Adrenal gland (tissue), 12 donors: ENCODE results near the gene KCNJ18. TPM values are rescaled to one million over a fixed set of nuclear protein-coding genes. Genes with fewer than 3 reads are reported as not detected.
"Not testable (repeated sequence)": the region's sequence is repeated elsewhere in the genome, so short reads cannot be mapped to it uniquely, and the experiment has no call there.

ENCODE experiments used
- DNase-seq, 7 donors: peaks; one replicate each; pipeline ENCODE4 v3.0.0-alpha.2; 2019 to 2020
- H3K27ac ChIP-seq, 5 donors: fragments of 200-600 bp; sonication (generic) in 4 of 5; 1 replicate in 3 of 5; 2 replicates in 2 of 5; pipeline versions ENCODE4 v1.5.1 to v1.8.0; 2016 to 2020; ENCODE audit warnings: mild to moderate bottlenecking in 1 of 5
- H3K27me3 ChIP-seq: fragments of 200-600 bp; 2 replicates; pipeline ENCODE4 v1.8.0; 2021
- H3K36me3 ChIP-seq, 2 donors: fragments of 200-600 bp; replicated peaks in 1 of 2; 1 replicate in 1 of 2; 2 replicates in 1 of 2; pipeline versions ENCODE4 v1.5.1 to v1.8.0; 2018 to 2022
- H3K4me1 ChIP-seq, 2 donors: fragments of 200-600 bp; replicated peaks in 1 of 2; 1 replicate in 1 of 2; 2 replicates in 1 of 2; pipeline versions ENCODE4 v1.5.1 to v1.8.0; 2018 to 2021
- H3K4me3 ChIP-seq, 4 donors: fragments of 200-600 bp; sonication (generic) in 3 of 4; one replicate each; pipeline ENCODE4 v1.5.1; 2016 to 2018
- H3K9me3 ChIP-seq, 3 donors: fragments of 200-600 bp; sonication (generic) in 1 of 3; replicated peaks in 1 of 3; 1 replicate in 2 of 3; 2 replicates in 1 of 3; pipeline versions ENCODE4 v1.5.1 to v1.8.0; 2016 to 2021
- POLR2A ChIP-seq, 2 donors: fragments of 450-650 bp; IDR thresholded peaks; one replicate each; pipeline ENCODE4 v1.6.1; 2017; ENCODE audit warnings: antibody characterized with exemption in 2 of 2, mild to moderate bottlenecking in 2 of 2, moderate library complexity in 1 of 2
- WGBS, 4 donors: extraction: QIAGEN DNeasy Blood & Tissue Kit in 2 of 4; methylation state at CpG; one replicate each; pipeline versions ENCODE4 v1.1.5 to v1.1.7; 2013 to 2017; 5-methylcytosine and 5-hydroxymethylcytosine counted together
- intact Hi-C, 2 donors: fragments of 100-400 bp; cut with DNase I; formaldehyde crosslinking; loops; one replicate each; pipeline versions ENCODE4 v1.14.1 to v1.15.0; 2022 to 2023
- polyA plus RNA-seq, 3 donors: library from polyadenylated mRNA; stranded (reverse); fragments of 200-250 nt in 2 of 3; fragments of 350-450 nt in 1 of 3; fragmentation: Illumina TruSeq in 1 of 3; extraction: RNeasy Lipid Tissue Mini Kit (QIAGEN cat#74804) in 1 of 3; gene quantifications; one replicate each; pipeline ENCODE4 v1.2.3, GENCODE V29; 2013 to 2014
- total RNA-seq, 9 donors: library from RNA; depleted of rRNA in 4 of 9; stranded (reverse); fragments of >200 nt in 4 of 9; fragments of 120-200 nt in 1 of 9; fragmentation: NEBNext Ultra II Directional in 1 of 9; extraction: Animal tissue kit (Norgen Biotek cat#: 25700) in 1 of 9; gene quantifications; one replicate each; pipeline versions ENCODE4 v1.1.0 to v1.2.4, GENCODE V29; 2013 to 2023
- TF ChIP-seq, protein P1 (sequence below), 6 experiments: fragments of 450-650 bp in 4 of 6; fragments of 200-600 bp in 2 of 6; sonication (generic) in 1 of 6; IDR thresholded peaks; 1 replicate in 5 of 6; 2 replicates in 1 of 6; pipeline versions ENCODE4 v1.5.1 to v1.8.0; 2016 to 2021; ENCODE audit warnings: antibody characterized with exemption in 6 of 6, mild to moderate bottlenecking in 2 of 6, moderate library complexity in 1 of 6
- donor health status: healthy with polysubstance abuse.
- donor health status: Bipolar disorder and iron deficiency.
- donor health status: DM: yes; HTN: yes; CAD: no.
- donor health status: DM: no; HTN: no; CAD: no.
- donor health status: DM: no; HTN: no; CAD: no.
- donor health status: DM: yes; HTN: yes; CAD: no.

KCNJ18 gene
- total and polyA plus RNA-seq, 12 donors, result not detected

- no peak overlapping the region for H3K4me3 ChIP-seq
- no peaks in the 10 kb centered on the region for H3K36me3 ChIP-seq
- intact Hi-C loops, result no loop called here
- H3K9me3 ChIP-seq, result no peaks in the 10 kb centered on the region
- WGBS, 4 donors, result 68 to 72% (median 70%) methylated on average over 12 of the region's 12 CpGs
- DNase-seq, result no peak
- no peaks in the 10 kb centered on the region for H3K4me1 ChIP-seq
- TF ChIP-seq POLR2A (IDR thresholded peaks at IDR 0.05), result no peak
- TF ChIP-seq, protein P1, sequence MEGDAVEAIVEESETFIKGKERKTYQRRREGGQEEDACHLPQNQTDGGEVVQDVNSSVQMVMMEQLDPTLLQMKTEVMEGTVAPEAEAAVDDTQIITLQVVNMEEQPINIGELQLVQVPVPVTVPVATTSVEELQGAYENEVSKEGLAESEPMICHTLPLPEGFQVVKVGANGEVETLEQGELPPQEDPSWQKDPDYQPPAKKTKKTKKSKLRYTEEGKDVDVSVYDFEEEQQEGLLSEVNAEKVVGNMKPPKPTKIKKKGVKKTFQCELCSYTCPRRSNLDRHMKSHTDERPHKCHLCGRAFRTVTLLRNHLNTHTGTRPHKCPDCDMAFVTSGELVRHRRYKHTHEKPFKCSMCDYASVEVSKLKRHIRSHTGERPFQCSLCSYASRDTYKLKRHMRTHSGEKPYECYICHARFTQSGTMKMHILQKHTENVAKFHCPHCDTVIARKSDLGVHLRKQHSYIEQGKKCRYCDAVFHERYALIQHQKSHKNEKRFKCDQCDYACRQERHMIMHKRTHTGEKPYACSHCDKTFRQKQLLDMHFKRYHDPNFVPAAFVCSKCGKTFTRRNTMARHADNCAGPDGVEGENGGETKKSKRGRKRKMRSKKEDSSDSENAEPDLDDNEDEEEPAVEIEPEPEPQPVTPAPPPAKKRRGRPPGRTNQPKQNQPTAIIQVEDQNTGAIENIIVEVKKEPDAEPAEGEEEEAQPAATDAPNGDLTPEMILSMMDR (IDR thresholded peaks at IDR 0.05), result no peak
- H3K27ac ChIP-seq, result no peak overlapping the region
- H3K27me3 ChIP-seq, result no peaks in the 10 kb centered on the region
Measured at GRCh38 chr17:21711182-21711581, 18.9 kb downstream of the KCNJ18 start.

GRCh38 chr17:21713020-21713419, 20.7 kb downstream of the KCNJ18 start:
- H3K36me3 ChIP-seq, H3K9me3 ChIP-seq, H3K27ac ChIP-seq, intact Hi-C loops, H3K27me3 ChIP-seq, DNase-seq, H3K4me3 ChIP-seq, H3K4me1 ChIP-seq: not testable (repeated sequence)
- 63 to 69% (median 66%) methylated on average over 8 of the region's 8 CpGs for WGBS, 4 donors

GRCh38 chr17:21713631-21714030, 21.3 kb downstream of the KCNJ18 start:
- DNase-seq, H3K4me3 ChIP-seq, H3K27ac ChIP-seq, intact Hi-C loops, H3K4me1 ChIP-seq, H3K9me3 ChIP-seq, H3K36me3 ChIP-seq, H3K27me3 ChIP-seq: not testable (repeated sequence)
- WGBS, 4 donors, result 24 to 30% methylated on average over 1 of the region's 3 CpGs; no CpG with 5 or more reads in 2 of the 4 donors

- DNase-seq, H3K4me3 ChIP-seq, H3K4me1 ChIP-seq, H3K27ac ChIP-seq, H3K27me3 ChIP-seq, intact Hi-C loops, H3K9me3 ChIP-seq, H3K36me3 ChIP-seq: not testable (repeated sequence)
- WGBS, 4 donors, result 46 to 67% (median 52%) methylated on average over 3 of the region's 3 CpGs
Measured at GRCh38 chr17:21714676-21715075, 22.4 kb downstream of the KCNJ18 start.

DNA sequence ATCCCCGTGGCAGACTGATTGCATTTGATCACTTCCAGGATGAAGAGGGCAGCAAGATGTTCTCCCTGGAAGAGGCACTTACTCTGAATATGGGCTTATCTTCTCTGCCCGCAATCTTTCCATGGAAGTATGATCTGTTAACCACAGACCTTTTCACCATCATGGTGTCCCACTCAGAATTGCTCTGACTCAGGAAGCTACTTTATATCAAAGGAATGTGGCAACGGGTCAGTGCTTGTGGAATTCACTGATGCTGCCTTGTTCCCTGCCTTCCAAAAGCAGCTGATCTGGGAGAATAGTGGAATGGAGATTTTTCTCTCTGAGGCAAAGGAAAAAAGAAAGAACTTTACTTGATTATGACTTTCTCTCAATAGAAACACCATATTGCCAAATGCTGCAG, 23.6 kb downstream of the KCNJ18 start:
- 38 to 89% (median 65%) methylated on average over 2 to 3 of the region's 3 CpGs for WGBS, 4 donors
- DNase-seq, H3K4me3 ChIP-seq, H3K36me3 ChIP-seq, H3K27ac ChIP-seq, H3K9me3 ChIP-seq, intact Hi-C loops, H3K4me1 ChIP-seq, H3K27me3 ChIP-seq: not testable (repeated sequence)

GRCh38 chr17:21718971-21719370, 26.6 kb downstream of the KCNJ18 start:
- DNase-seq, H3K27ac ChIP-seq: not testable (repeated sequence)

DNA sequence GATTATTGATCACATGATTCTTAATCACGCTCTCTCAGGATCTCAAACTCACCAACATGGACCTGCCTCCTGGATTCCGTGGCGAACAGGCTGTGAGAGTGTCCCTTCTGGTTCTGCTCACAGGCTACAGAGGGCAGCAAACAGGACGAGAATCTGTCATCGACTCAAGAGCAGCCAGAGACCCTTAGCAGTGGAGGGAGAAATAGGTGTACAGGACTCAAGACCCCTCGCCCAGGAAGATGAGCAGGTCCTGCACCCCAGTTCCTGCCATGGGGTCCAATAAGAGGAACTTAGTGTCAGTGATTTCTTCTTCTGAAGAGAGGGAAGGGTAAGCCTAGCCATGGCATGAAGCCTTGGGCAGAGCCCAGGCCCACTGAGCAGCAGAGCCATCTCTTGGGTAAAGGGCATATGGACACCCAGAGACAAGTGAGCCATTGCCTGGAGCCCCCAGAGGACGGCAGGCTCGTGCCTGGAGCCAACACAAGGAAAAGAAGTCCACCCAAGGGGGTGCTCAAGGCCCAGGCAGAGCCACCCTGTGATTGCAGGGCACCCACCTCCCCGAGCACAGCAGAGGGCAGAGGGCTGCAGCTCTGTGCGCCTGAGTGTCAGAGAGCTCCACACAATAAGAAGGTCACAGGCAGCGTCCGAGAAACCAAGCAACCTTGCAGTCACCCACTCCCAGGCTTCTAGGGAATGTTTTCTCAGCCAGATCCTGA, 27.3 kb downstream of the KCNJ18 start:
- intact Hi-C loops, H3K27me3 ChIP-seq, H3K4me1 ChIP-seq, H3K27ac ChIP-seq, H3K9me3 ChIP-seq, H3K4me3 ChIP-seq, DNase-seq, H3K36me3 ChIP-seq: not testable (repeated sequence)
- WGBS, 4 donors, result 56 to 60% (median 60%) methylated on average over 12 of the region's 12 CpGs

More at GRCh38 chr17:21718971-21719370, 26.6 kb downstream of the KCNJ18 start:
- H3K4me1 ChIP-seq, H3K9me3 ChIP-seq, H3K36me3 ChIP-seq, H3K27me3 ChIP-seq, H3K4me3 ChIP-seq, intact Hi-C loops: not testable (repeated sequence)

DNA sequence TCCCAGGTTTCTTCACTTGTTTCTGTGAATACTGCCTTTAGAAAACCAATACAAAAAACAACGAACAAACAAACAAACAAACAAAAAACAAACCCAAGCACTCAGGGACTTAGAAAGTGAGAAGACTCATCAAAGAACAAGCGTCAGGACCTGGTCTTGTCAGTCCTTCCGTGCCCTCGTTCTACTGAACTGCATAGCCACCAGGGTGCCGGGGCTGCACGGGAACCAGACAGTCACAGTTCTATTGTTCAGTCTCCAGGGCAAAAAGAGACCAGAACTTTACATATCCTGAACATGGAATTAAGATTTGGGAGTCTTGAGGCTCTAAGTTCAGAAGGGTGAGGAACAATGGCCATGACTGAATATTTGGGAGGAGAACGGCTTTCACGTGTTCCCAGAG, 28.2 kb downstream of the KCNJ18 start:
- H3K9me3 ChIP-seq, H3K4me3 ChIP-seq, H3K27ac ChIP-seq, DNase-seq, H3K36me3 ChIP-seq, H3K4me1 ChIP-seq, intact Hi-C loops, H3K27me3 ChIP-seq: not testable (repeated sequence)
- 68 to 74% (median 70%) methylated on average over 6 to 8 of the region's 8 CpGs for WGBS, 4 donors

DNA sequence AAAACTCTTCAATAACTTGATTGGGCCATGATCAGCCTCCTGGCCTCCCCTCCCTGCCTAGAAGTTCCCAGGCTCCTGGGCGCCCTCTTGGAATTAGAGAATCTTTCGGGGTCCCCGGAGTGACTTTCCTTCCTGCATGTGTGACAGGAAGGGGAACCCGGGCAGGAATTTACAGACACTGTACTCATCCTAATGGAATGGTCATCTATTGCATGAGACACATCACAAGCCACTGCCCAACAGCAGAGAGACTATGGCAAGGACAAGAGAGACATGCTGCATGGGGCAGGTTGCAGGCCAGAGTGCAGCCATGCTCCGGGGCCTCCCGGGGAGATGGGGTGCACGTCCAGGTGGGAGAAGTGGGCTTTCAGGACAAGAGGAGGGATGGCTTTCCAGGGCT, 29.9 kb downstream of the KCNJ18 start:
- intact Hi-C loops, H3K36me3 ChIP-seq, H3K27ac ChIP-seq, H3K4me1 ChIP-seq, H3K4me3 ChIP-seq, DNase-seq, H3K27me3 ChIP-seq, H3K9me3 ChIP-seq: not testable (repeated sequence)
- WGBS, 4 donors, result 53 to 59% (median 55%) methylated on average over 4 to 7 of the region's 7 CpGs

DNA sequence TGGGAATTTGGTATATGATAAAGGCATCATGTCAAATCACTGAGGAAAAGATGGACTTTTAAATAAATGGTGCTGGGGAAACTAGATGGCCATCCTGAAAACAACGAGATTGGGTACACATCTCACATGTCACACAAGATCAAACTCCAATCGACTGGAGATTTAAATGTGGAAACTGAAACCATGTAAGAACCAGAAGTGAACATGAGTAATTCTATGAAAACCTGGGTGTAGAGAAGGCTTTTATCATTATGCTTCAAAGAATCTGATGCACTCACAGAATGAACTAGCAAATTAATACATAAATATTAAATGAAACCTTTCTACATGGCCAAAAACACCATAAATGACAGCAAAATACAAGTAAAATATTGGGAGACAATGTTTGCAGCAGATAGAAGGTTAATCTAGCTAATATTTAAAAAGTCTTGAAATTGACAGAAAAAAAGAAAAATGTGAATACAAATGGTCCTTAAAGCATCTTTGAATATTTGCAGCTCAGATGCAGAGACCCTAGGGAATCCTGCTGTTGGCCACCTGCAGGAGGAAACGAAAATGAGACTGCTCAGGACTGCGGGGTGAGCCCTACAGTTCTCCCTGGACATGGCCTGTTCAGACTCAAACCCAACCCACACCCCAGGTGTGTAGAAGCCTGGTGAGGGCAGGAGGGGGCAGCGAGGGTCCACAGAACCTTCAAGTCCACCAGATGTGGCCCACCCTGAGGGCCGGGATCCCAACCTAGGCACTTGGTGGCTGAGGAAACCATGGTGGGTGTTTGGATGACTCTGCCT, 32.1 kb downstream of the KCNJ18 start:
- intact Hi-C loops, H3K9me3 ChIP-seq, H3K27me3 ChIP-seq, DNase-seq, H3K36me3 ChIP-seq, H3K4me1 ChIP-seq, H3K4me3 ChIP-seq, H3K27ac ChIP-seq: not testable (repeated sequence)
- WGBS, 4 donors, result 62 to 81% (median 74%) methylated on average over 4 to 5 of the region's 6 CpGs
